ENCODE measurements around the gene MAP1LC3B.

The MAP1LC3B gene

DNA sequence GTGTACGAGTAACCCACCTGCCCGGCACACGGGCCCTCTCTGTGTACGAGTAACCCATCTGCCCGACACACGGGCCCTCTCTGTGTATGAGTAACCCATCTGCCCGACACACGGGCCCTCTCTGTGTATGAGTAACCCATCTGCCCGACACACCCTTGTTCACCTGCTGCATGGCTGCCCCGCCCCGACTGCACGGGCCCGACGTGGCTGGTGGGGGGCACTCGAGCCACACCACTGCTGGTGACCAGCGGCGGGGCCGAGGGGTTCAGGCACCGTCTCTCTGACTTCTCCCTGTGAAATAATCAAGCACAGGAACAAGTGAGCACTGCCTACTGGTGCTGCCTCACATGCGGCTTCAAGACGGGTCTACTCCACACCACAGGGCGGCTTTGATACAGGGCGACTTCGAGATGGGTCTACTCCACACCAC is 22.1 kb downstream of the MAP1LC3B start:
- Histone ChIP-seq H3K4me2 (ENCODE audit: low read length) (no peak overlapping the region), H3K9me2 (replicated peaks; ENCODE audit: control insufficient read depth, low read length) (no peaks in the 10 kb centered on the region), H4K20me1 (ENCODE audit: control insufficient read depth, insufficient read depth, low read depth, low read length) (no peaks in the 10 kb centered on the region), H3F3A (ENCODE audit: control insufficient read depth, insufficient read depth) (no peaks in the 10 kb centered on the region), H3K27ac (ENCODE audit: low read depth, low read length) (no peak overlapping the region), H3K4me1 (ENCODE audit: control insufficient read depth, low read length) (no peaks in the 10 kb centered on the region), H3K27me3 (ENCODE audit: control insufficient read depth, low read length) (no peaks in the 10 kb centered on the region), H3K36me3 (ENCODE audit: control insufficient read depth, low read length) (no peaks in the 10 kb centered on the region; the same call in 1 of the 2 replicates), H3K79me2 (ENCODE audit: control insufficient read depth, low read length) (no peaks in the 10 kb centered on the region), H3K4me3 (ENCODE audit: low read length) (no peak overlapping the region), H3K9me3 (ENCODE audit: control insufficient read depth, insufficient read depth, low read length) (no peaks in the 10 kb centered on the region)
- TF ChIP-seq, protein P1, sequence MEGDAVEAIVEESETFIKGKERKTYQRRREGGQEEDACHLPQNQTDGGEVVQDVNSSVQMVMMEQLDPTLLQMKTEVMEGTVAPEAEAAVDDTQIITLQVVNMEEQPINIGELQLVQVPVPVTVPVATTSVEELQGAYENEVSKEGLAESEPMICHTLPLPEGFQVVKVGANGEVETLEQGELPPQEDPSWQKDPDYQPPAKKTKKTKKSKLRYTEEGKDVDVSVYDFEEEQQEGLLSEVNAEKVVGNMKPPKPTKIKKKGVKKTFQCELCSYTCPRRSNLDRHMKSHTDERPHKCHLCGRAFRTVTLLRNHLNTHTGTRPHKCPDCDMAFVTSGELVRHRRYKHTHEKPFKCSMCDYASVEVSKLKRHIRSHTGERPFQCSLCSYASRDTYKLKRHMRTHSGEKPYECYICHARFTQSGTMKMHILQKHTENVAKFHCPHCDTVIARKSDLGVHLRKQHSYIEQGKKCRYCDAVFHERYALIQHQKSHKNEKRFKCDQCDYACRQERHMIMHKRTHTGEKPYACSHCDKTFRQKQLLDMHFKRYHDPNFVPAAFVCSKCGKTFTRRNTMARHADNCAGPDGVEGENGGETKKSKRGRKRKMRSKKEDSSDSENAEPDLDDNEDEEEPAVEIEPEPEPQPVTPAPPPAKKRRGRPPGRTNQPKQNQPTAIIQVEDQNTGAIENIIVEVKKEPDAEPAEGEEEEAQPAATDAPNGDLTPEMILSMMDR (IDR thresholded peaks at IDR 0.05; ENCODE audit: low read depth, low read length, poor library complexity, severe bottlenecking): no peak
- no peak for TF ChIP-seq EZH2phosphoT487 (IDR thresholded peaks at IDR 0.05; ENCODE audit: borderline replicate concordance, low read length)

DNA sequence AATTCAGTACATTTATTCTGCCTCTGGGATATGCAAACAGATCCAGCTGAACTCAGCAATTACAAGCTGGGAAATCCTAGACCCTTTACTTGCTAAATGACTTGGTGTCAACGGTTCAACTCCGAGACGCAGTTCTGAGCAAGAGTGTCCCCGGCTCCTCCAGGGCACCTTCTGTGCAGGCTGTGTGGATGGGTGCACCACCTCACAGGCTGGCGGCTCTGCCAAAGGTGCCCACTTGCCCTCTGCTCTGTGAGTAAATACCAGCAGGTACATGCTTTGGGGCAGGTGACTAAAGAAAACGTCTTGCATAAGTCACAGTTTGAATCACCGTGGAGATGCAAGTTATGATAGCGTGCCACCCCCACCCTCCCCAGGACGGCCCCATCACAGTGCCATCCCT is 23.3 kb downstream of the MAP1LC3B start:
- H4K20me1 ChIP-seq (ENCODE audit: control insufficient read depth, insufficient read depth, low read depth, low read length): no peaks in the 10 kb centered on the region
- no peaks in the 10 kb centered on the region for H3K27me3 ChIP-seq (ENCODE audit: control insufficient read depth, low read length)
- H3F3A ChIP-seq (ENCODE audit: control insufficient read depth, insufficient read depth): no peaks in the 10 kb centered on the region
- H3K9me3 ChIP-seq (ENCODE audit: control insufficient read depth, insufficient read depth, low read length): no peaks in the 10 kb centered on the region
- no peak overlapping the region for H3K27ac ChIP-seq (ENCODE audit: low read depth, low read length)
- H3K36me3 ChIP-seq (ENCODE audit: control insufficient read depth, low read length): no peaks in the 10 kb centered on the region; the same call in 1 of the 2 replicates
- no peaks in the 10 kb centered on the region for H3K4me1 ChIP-seq (ENCODE audit: control insufficient read depth, low read length)
- no peaks in the 10 kb centered on the region for H3K9me2 ChIP-seq (replicated peaks; ENCODE audit: control insufficient read depth, low read length)
- H3K4me3 ChIP-seq (ENCODE audit: low read length): no peak overlapping the region
- no peaks in the 10 kb centered on the region for H3K79me2 ChIP-seq (ENCODE audit: control insufficient read depth, low read length)
- TF ChIP-seq, protein P1 (IDR thresholded peaks at IDR 0.05; ENCODE audit: low read depth, low read length, poor library complexity, severe bottlenecking): no peak
- no peak for TF ChIP-seq EZH2phosphoT487 (IDR thresholded peaks at IDR 0.05; ENCODE audit: borderline replicate concordance, low read length)
- no peak overlapping the region for H3K4me2 ChIP-seq (ENCODE audit: low read length)

DNA sequence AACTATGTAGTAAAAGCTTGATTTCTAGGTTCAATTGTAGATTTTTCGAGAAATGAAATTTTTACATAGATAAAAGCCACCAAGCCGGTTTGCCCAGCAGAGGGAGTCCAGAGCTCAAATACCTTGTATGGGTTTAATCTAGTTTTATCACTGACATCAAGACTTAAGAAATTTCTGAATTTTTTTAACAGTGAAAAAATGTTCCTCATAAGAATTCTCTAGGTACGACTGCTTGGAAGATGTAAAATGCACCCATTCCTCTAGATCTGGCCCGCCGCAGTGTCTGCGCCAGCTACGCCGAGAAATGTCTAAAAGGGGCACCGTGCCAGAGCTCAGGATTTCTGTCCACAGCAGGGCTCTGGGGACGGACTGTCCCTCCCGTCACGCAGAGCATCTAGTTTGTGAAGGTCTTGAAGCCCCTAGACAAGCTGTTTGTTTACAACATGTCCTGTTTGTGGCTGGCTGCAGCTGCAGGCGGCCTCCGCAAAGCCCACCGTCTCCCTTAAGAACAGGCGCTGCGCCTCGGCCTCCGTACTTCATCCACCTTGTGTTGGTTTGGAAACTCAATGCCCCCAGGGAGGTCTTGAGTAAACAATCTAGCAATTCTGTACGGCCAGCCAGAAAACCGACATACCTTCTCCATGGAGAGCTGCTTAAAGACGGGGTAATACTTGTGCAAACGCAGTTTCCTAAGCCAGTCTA is 24.8 kb downstream of the MAP1LC3B start:
- Histone ChIP-seq H3K9me3 (ENCODE audit: control insufficient read depth, insufficient read depth, low read length) (no peaks in the 10 kb centered on the region), H3K4me2 (ENCODE audit: low read length) (no peak overlapping the region), H4K20me1 (ENCODE audit: control insufficient read depth, insufficient read depth, low read depth, low read length) (no peaks in the 10 kb centered on the region; the same call in 1 of the 2 replicates), H3K4me3 (ENCODE audit: low read length) (no peak overlapping the region), H3K27ac (ENCODE audit: low read depth, low read length) (no peak overlapping the region), H3F3A (ENCODE audit: control insufficient read depth, insufficient read depth) (no peaks in the 10 kb centered on the region), H3K4me1 (ENCODE audit: control insufficient read depth, low read length) (no peaks in the 10 kb centered on the region), H3K79me2 (ENCODE audit: control insufficient read depth, low read length) (no peaks in the 10 kb centered on the region), H3K36me3 (ENCODE audit: control insufficient read depth, low read length) (no peaks in the 10 kb centered on the region; the same call in 1 of the 2 replicates), H3K27me3 (ENCODE audit: control insufficient read depth, low read length) (no peaks in the 10 kb centered on the region), H3K9me2 (replicated peaks; ENCODE audit: control insufficient read depth, low read length) (no peaks in the 10 kb centered on the region)
- no peak for TF ChIP-seq EZH2phosphoT487 (IDR thresholded peaks at IDR 0.05; ENCODE audit: borderline replicate concordance, low read length)
- TF ChIP-seq, protein P1 (IDR thresholded peaks at IDR 0.05; ENCODE audit: low read depth, low read length, poor library complexity, severe bottlenecking): peak; percentile 52

Measured in DOHH2 (cell line).